T-helper 22 cell (primary cell): ENCODE measurements around the gene CHRNA1.

Experiments used
- DNase-seq: peaks from one replicate; pipeline ENCODE4 v3.0.0-alpha.2; 2020; ENCODE audit warnings: low read depth

Gene CHRNA1

DNA sequence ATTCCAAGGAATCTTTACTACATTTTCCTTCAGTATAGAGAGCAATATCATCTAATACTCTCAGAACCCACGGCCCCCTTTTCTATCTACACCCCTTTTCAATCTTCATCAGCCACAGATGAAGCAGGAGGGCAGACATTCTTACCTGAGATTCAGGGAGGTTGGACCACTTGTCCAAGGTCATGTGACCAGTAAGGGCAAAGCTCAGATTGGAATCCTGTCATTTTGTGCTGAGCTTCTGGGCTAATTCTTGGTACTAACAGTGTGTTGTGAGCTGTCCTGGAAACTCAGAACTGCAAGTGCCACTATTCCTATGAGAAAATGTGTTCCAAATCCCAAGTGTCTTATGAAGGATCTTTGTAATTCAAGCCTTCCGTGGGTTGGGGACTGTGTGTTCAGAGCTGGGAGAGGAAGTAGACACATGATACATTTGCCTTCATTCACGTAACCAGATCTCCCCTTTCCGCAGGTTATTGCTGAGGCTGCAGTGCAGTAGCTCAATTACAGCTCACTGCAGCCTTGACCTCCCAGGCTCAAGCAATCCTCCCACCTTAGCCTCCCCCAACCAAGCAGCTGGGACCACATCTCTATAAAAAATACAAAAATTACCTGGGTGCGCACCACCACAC is 3.3 kb downstream of the CHRNA1 start:
- DNase-seq: no peak

DNA sequence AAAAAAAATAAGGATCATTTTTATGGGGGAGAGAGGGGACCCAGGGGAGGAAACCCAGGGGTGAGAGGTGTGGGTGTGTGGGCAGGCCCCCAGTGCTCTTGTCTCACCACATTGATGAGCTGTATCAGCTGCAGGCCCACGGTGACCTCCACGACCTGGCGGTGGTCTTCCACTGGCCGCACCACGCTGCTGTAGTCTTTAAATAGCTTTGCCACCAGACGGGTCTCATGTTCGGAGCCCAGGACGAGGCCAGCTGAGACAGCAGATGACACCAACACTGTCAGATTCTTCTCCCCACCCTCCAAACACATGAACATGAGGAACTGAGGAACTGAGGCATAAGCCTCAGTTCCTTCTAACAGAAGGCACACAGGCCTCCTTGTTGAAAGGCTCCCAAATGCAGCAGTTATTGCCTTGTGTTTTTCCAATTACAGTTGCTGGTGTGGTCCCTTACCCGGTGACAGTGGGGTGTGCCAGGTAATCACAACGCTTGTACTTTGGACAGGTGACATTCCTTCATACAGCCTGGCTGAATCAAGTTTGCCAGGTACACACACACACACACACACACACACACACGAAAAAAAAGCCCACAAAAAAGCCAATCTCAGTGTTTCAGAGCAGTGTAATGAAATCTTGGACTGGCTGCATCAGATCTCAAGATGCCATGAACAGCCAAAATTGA is 4.7 kb downstream of the CHRNA1 start:
- DNase-seq: no peak

DNA sequence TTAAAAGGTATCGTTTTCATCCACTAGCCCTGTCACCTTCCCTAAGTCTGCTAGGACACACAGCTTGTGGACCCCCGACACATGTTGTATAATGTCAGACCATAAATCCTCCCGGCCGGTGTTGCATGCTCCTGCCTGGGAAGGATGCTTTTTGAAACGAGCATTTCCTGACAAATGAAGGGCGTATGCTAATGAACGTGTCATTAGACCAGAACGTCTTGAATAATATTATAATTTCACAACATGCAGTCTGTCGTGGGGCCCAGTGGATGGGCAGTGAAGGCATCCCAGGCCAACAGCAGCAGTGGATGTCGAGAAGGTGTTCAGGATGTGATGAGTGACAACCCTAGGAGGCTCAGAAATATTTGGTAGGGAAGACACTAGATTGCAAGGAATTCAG is 7.5 kb downstream of the CHRNA1 start:
- no peak for DNase-seq

DNA sequence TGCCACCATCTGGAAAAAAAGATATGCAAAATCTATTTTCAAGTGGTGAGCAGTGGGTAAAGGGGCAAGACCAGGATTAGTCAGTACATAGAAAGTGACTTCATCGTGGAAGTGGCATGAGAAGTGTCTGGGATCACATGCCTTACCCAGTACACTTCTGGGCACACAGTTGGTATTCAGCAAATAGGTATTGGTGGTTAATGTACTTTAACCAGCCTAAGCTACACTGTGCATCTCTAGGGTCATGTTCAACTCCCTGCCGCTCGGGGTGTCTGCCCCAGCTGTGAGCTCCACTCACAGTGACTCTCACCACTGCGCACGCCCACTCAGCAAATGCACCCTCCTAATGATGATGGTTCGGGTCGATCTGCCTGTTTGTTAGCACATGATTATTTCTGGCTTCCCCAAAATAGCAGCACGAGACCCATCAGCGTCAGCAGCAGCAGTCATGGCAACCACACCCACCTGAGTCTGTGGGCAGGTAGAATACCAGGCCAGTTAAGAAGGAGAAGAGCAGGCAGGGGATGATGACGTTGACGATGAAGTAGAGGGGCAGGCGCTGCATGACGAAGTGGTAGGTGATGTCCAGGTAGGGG is 11.1 kb downstream of the CHRNA1 start:
- DNase-seq: no peak

DNA sequence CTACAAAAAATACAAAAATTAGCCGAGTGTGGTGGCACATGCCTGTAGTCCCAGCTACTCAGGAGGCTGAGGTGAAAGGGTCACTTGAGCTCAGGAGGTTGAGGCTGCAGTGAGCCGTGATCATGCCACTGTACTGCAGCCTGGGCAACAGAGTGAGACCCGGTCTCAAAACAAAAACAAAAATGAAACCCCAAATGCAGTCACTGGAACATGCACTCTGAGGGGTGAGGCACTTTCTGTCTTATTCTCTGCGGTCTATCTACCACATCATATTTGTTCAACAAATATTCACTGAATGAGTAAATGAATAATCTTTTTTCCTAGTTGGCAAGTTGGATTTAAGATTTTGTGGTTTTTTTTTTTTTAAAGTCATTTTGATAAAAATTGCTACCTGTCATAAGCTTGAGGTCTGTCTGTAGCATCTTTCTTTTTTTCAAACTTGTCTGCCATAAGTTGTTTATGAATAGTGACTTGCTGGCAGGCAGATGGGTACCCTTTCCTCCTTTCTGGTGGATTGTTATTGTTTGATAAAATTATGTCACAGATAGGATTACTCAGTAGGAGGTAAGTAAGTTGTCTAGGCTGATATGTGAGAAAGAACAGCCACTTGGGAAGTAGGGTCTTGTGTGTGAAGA is 11.8 kb downstream of the CHRNA1 start:
- DNase-seq: no peak

DNA sequence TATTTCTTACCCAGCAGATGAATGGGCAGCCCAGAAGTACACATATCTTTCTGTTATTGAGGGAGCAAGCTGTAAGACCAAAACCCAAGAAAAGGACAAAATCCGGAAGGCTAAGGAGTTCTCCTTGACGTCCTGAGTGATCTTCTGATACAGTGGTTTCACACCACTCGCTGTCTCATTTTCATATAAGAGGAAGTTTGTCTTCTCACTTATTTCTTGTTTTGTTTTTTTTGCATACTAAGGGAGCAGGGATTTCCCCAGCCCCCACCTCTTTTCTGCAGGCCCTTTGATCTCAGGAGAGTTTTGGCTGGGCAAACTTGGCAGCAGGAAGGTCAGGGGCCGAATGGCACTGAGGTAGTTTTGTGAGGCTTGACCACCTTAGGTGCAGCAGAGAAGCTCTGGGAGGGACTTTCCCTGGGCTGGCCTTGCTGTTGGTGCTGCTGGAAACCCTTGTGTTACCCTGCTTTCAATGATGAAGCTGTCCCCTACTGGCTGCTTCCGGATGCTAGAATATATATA is 13.3 kb downstream of the CHRNA1 start:
- DNase-seq: peak; percentile 33

DNA sequence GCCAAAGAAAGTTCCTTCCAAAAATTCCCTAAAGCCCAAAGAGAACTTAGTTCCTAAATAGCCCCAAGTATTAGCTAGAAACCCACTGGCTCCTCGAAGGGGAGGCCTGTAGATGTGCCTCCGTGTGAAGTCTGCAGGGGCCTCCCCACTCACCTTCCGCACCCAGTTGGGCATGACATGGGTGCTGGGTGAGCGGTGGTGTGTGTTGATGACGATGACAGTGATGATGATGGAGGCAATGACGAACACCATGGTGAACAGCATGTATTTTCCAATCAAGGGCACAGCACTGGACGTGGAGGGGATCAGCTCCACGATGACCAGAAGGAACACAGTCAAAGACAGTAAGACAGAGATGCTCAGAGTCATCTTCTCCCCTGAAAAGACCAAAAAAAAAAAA is 14.5 kb downstream of the CHRNA1 start:
- DNase-seq: no peak

DNA sequence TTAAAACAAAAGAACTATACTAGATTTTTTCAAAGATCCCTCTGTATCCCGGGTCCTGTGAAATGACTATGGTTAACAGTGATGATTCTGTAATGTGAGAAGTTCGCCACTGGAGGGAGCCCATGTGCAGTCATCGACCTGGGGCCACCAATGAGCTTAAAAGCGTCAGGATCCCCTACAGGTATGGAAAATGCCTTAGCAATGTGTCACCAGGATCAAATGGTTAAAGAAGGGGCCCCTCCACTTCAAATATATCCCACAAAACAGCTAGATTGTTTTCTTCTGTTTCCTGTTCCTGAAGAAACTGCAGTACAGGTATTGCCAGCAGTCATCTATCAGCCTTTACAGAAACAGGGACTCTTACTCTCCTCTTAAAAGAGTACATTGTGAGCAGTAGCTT is 15.3 kb downstream of the CHRNA1 start:
- peak; percentile 23 for DNase-seq

DNA sequence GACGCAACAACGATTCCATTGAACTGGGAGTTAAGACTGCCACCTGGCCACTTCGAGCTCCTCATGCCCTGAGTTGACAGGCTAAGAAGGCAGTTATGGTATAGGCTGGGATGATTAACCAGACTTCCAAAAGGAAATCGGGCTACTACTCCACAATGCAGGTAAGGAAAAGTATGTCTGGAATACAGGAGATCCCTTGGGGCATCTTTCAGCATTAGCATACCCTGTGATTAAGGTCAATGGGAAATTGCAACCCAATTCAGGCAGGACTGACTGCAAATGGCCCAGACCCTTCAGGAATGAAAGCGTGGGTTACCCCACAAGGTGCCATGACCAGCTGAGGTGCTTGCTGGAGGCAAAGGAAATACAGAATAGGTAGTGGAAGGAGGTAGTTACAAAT is 19.1 kb downstream of the CHRNA1 start:
- DNase-seq: no peak

DNA sequence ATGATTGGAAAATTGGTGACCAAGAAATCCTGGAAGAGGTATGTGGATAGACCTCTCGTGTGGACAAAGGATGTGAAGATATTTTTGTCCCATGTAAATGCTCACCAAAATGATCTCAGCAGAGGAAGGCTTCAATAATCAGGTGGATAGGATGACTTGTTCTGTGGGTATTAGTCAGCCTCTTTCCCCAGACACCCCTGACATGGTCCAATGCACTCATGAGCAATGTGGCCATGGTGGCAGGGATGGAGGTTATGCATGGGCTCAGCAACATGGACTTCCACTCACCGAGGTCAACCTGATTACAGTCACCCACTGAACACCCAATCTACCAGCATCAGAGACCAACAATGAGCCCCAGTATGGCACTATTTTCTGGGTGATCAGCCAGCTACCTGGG is 20.2 kb downstream of the CHRNA1 start:
- DNase-seq: no peak

DNA sequence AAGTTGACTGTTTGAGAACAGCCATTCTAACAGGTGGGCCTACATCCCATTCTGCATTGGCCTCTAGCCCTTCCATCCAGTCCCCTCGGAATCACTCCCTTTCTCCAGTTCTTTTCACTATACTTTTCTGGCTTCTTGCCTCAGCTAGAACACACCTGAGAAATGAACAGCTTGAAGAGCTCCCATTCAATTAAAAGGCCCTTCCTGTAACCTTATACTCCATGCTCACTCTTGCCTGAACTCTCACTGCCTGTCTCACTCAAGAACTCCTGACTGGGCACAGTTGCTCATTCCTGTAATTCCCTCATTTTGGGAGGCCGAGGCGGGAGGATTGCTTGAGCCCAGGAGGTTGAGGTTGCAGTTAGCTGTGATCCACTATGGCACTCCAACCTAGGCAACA is 23.6 kb downstream of the CHRNA1 start:
- DNase-seq: no peak

DNA sequence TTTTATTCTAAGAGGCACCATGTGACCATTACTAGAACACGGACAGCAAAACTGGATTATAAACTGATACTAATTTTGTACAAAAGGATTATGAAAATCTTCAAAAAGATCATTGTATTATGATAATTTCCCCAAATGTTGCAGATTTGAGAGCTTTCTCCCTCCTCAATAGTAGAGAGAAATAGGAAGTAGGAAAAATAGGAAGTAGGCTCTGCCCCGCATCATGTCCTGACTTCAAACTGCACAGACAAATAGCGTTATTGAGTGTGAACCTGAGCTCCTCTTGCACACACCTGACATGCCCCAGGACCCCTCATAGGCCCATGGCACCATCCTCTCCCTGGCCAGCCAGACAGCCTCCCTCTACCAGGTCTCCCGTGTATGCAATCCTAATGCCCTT is 25.4 kb downstream of the CHRNA1 start:
- no peak for DNase-seq

DNA sequence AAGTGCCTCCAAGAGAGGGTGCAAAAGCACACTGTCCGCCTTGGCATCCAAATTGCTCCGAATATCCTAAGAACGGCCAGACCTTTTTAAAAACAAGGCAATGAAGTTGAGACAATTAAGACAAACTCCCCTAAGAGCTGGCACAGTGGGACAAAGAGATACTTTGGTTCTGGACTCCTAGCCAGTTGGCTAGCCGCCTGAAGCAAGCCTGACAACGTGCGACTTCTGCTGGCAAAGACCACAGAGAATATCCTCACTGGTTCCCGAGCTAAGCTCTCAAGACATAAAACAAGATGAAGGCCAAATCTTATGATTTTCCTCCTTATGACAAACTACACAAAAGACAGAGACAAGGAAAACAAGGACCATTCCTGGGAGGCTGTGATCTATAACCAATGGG is 32.7 kb downstream of the CHRNA1 start:
- no peak for DNase-seq

DNA sequence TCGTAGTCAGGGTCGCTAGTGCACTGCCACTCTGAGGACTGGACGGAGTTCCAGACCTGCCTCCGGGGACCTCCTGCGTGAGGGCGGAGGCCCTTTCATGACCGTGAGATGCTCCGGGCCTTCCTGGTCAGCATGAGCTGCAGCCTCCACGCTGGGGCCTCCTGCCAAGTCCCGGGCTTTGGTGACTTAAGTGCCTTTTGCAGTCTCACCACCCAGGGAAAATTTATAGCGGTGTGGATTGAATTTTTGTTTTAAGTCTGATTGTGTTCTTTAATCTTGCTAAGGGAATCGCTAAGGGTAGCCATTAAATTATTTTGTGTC is 33.6 kb downstream of the CHRNA1 start:
- DNase-seq: no peak

DNA sequence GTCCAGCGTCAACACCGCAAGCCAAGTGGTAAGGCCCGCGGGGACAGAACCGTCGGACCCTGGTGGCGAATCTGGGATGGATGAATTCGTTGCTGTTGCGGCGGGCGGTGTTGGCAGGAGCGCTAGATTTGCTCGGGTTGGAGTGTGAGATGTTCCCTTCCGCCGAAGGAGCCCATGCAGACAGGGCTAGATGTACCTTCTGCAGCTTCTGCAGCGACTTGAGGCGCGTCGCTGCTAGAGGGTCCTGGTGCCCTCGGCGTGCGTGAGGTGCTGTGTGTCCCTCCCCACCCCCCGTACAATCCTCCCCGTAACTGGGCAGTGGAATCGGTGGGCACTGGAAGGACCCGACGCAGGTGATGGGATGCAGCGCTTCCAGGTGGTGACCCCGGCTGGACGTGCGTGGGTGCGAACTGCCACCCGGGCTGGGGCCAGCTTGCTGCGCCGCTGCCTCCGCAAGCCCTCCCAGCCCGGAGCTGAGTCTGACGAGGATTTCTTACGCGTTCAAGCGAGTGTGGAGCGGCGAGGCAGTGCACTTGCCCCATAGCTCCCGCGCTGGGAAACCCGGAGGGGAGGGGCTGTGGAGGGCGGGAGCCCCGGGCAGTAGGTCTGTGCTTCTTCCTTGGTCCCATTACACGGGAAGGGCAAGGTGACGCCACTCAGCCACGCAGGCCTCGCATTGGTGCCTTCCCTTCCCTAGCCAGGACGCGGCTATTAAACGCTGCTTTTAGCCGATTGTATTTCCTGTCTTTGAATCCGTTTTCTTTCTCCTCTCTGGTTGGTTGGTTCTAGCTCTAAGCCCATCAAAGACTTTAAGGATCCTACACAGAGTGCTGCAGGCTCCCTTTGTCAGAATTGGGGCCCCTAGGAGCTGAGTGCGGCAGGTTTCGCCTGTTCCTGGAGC is 34.2 kb downstream of the CHRNA1 start:
- no peak for DNase-seq

DNA sequence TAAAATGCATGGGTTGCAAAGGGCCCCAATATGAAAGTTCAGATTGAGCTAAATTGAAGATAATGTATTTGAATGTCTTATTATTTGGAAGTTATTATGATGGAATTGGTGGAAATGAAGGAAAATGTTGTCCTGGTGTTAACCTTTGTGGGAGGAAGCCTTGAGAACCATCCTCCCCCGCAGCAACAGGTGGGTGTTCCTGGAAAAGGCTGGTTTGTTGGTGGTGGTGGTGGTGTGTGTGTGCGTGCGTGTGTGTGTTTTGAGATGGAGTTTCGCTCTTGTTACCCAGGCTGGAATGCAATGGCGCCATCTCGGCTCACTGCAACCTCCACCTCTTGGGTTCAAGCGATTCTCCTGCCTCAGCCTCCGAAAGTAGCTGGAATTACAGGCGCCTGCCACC is 36.2 kb downstream of the CHRNA1 start:
- no peak for DNase-seq

DNA sequence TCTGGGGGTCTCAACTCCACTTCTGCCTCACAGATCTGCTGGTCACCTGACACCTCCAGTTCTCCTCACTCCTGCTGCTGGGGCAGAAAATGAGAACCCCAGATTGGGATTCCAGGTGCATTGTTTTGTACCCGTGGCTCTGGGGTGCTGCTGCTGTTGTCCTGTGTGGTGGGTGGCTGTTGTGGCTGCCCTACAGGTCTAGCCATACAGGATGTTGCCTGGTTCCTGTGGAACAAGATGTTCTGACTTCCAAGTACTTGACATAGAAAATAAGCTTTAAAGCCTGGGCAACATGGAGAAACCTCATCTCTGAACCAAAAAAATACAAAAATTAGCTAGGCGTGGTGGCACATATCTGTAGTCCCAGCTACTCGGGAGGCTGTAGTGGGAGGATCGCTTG is 38.1 kb downstream of the CHRNA1 start:
- DNase-seq: no peak

DNA sequence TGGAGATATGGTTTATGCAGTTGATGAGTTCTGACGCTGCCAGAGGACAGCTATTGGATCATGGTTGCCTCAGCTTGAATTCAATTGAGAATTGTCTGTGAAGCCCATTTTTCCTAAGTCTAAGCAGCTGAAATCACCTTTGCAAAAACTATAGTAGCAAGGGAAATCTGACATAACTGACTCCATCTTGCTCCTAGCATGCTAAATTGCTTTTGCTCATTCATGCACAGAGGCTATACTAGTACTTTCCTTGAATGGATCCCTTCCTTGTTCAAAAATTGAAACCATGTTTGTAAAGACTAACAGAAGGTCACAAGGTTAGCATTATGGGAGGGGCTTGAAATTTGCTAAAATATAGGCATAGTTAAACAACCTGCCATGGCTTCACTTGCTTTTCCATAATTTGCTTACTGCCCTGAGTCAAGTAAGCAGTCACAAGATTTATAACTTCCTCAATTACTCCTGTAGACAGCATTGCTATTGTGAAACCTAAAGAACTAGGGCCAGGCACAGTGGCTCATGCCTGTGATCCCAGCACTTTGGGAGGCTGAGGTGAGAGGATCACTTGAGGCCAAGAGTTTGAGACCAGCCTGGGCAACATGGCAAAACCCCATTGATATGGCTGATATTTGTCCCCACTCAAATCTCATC is 41.2 kb downstream of the CHRNA1 start:
- DNase-seq: no peak

DNA sequence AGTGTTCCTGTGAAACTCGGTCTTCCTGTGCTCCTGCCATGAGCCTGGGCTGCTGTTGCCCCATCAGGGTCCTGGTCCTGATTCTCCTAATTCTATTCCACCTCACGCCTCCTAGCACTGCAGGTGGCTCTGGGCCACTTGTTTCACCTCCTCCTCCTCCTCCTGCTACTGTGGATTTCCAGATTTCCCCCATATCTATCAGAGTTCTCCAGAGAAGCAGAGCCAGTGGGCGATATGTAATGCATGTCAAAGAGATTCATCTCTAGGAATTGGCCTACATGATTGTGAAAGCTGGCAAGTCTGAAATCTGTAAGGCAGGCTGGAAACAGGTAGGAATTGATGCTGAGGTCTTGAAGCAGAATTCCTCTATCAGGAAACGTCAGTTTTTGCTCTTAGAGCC is 45.3 kb downstream of the CHRNA1 start:
- DNase-seq: no peak

DNA sequence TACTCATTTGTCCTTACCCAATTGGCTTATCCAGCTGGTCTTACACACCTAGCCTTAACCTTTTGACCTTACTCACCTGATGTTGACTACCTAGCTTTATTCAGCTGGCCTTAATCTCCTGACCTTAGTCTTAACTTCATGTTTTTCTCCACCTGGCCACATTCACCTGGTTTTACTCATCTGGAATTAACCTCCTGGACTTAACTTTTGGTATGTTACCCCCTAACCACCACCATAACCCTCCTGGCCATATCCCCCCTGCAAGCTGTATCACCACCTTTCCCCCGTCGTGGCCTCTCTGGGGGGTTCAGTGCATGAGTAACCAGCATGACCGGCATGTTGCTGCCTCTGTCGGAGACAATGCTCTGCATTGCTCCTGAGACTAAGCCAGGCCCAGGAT is 45.7 kb downstream of the CHRNA1 start:
- DNase-seq: no peak

DNA sequence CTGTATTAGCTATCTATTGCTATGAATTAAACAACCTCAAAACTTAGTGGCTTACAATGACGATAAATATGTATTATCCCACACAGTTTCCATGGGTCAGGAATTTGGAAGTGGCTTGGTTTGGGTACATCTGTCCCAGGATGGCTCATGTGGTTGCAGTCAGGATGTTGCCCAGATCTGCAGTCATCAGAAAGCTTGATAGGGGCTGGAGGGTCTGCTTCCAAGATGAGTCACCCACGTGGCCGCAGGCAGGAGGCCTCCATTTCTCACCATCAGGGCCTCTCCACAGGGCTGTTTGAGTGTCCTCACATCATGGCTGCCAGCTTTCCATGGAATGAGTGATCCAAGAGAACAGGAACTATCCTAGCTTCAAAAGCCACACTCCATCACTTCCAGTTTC is 46.4 kb downstream of the CHRNA1 start:
- DNase-seq: no peak

DNA sequence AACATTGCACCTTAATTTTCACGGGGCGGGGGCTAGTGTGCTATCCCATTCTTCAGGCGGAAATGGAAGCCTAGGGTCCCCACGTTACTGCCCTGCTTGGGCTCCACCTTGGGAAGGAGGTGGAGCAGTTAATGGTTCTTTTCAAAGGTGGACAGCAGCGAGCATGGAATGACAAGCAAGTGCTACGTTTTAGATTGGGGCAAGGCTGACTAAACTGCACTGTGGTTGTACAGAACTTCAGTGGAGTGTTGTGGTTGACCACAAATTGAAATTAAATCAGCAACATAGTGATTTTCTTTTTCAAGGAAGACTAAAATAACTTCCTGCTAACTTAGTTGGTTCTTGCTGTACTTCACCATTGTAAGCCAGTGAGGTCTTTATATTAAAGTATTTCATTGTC is 47.0 kb downstream of the CHRNA1 start:
- no peak for DNase-seq
